ENCODE measurements around the gene ZDHHC11.

ZDHHC11 gene, protein sequence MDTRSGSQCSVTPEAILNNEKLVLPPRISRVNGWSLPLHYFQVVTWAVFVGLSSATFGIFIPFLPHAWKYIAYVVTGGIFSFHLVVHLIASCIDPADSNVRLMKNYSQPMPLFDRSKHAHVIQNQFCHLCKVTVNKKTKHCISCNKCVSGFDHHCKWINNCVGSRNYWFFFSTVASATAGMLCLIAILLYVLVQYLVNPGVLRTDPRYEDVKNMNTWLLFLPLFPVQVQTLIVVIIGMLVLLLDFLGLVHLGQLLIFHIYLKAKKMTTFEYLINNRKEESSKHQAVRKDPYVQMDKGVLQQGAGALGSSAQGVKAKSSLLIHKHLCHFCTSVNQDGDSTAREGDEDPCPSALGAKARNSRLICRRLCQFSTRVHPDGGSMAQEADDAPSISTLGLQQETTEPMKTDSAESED

DNA sequence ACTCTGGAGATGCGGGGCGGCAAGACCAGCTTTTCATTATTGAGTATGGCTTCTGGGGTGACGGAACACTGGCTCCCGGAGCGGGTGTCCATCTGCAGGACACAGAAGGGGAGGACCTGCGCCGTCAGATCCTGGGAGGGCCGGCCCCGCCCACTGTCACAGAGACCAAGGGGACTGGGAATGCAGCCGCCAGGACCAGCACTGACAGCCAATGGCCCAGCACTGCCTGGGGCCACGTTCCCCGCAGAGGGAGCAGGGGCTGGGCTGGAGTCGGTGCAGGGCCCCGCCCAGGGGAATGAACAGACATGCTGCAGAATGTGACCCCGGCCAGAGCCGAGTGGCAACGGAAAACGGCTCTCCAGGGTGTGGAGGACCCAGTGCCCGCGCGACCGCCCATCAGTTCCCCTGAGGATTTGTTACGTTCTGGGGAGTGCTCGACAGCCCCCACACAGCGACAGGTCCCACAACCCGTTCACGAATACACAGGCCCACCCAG is at the start of gene ZDHHC11:
ZDHHC11 (minus strand) TSS at position 476 of the 496 bp plus-strand sequence; CDS start at position 92, 384 bp downstream.
- no peak for FAIRE-seq

DNA sequence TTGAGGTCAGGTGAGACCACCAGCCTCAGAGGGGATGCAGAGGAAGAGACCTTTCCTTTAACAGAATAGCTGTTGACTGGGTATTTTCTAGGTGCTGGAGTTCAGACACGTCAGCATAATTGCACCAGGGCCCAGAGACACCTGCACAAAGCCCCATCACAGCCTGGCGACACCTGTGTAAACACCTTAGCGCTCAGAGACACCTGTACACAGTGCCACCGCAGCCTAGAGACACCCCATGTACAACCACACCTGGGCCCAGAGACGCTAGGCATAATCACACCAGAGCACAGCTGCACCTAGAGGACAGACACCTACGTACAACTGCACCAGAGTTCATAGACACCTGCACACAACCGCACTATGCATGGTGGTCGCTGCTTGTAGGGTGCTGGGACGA is 42.9 kb upstream of the ZDHHC11 start:
- FAIRE-seq: no peak

DNA sequence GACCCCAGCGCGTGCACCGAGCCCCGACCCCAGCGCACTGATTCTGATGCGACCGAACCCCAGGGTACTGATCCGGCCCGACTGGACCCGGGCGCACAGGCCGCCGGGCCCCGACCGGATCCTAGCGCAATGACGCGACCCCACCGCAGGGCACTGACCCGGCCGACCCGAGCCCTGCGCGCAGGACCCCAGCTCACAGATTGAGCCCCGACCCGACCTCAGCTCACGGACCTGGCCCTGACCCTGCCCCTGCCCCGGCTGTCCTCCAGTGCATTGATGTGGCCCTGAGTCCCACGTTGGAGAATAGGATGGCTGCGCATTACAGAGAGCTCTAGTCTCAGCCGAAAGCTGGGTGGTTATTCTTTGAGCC is 42.3 kb upstream of the ZDHHC11 start:
- FAIRE-seq: no peak

DNA sequence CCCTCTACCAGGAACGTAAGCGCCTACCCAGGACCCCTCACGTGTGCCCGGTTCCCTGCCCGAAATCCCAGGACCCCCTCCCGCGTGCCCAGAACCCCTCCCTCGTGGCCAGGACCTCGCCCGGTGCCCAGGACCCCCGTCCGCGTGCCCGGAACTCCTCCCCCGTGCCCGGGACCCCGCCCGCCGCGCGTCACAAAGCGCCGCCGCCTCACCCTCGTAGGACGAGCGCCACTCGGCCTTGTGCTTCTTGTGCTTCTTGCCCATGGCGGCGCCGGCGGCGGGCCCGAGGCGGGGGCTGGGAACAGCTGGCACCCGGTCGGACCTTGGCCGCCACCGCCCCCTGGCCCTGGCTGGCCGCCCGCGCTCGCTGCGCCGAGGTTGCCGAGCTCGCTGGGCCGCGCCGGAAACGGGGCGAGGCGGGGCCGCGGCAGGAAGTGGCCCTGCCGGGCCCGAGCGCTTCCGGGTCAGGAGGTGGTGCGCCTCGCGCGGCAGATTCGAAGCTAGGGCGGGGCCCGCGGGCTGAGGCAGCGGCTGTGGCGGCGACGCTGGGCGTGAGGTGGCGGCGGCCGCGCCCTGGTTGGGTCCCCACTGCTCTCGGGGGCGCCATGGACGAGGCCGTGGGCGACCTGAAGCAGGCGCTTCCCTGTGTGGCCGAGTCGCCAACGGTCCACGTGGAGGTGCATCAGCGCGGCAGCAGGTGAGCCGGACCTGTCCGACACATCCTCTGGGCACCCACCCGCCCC is 41.8 kb upstream of the ZDHHC11 start, which contains the start of the genes BRD9 and TRIP13:
BRD9 (minus strand) TSS at position 408 of the 743 bp plus-strand sequence; CDS start at position 264, 144 bp downstream.
TRIP13 (plus strand) TSS at position 491 of the 743 bp plus-strand sequence; CDS start at position 606, 115 bp downstream.
- no peak for FAIRE-seq

DNA sequence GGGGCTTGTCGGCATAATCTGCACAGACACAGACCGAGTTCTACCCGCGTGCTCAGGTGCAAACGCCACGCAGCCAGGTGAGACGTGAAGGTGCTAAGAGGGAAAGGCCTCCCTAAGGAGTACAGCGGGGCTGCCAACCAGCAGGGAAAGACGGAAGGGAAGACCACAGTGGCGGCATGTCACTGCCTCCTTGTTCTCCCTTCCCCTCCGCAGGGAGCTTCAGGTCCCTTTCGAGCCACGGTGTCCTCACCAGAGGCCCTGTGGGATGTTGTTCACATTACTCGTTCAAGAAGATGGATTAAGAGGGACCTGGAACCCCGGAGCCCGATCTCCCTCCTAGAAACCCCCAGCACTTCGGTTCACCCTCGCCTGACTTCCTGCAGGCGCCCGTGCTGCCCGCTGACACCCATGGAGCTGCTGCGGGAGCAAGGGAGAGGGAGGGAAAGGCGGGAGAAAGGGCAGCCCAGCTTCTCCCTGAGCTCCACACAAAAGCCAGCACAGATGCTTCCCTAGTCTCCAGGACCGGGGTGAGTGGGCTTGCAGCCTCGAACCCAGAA is 41.1 kb upstream of the ZDHHC11 start:
- no peak for FAIRE-seq

DNA sequence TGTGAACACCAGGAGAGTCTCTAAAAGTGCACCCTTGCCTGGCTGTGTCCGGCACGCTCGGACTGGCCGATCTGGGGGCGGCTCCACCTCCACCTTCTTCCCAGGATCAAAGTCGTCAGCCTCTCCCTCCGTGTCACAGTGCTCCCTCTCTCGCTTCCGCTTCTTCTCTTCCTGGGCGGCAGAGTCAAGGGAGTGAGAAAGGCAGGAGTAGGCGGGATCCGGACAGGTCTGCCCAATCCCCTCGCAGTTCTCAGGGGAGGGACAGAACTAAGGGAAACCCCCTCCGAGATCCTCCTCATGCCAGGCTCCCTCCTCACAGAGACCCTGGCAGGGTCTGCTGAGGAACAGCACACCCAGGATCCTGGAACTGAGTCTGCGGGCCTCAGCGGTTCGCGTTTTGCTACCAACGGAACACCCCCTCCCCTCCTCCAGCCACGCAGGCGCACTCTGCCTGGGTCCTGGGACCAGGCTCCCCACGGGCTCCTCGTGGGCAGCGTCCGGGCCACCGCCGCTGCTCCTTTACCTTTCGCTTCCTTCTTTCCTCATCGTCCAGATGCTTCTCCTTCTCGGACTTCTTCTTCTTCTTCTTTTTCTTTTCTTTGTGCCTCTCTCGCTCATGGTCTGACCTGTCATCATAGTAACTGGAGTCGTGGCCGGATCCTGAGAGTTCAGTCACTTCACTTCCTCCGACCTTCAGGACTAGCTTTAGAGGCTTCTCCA is 40.5 kb upstream of the ZDHHC11 start:
- peak; percentile 39 for FAIRE-seq

DNA sequence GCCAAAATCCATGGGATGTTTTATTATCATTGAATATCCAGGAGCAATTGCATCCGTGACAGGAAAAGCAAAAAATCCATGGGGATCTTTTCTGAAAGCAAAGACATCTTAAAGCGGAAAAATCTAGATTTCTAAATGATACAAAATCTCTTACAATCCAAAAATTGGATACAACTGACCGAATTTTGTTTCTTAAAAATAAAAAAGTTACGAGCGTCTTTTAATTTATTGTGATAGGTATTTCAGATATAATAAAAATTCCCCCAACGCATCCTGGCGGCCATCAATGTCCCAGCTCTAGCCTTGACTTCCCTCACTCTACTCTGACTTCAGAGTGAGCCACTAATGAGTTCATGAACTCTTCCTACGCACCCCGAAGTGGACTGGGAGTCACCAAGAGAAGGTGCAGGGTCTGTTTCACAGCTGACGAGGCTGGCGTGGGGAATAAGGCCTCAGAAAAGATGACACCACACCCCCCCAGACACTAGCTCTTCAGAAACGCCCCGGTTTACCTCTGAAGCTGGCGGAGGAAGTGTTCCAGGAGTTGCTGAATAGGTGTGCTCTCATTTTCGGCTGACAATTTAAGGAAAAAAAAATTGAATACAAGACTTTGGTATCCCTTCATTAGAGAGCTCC is 38.4 kb upstream of the ZDHHC11 start:
- no peak for FAIRE-seq

DNA sequence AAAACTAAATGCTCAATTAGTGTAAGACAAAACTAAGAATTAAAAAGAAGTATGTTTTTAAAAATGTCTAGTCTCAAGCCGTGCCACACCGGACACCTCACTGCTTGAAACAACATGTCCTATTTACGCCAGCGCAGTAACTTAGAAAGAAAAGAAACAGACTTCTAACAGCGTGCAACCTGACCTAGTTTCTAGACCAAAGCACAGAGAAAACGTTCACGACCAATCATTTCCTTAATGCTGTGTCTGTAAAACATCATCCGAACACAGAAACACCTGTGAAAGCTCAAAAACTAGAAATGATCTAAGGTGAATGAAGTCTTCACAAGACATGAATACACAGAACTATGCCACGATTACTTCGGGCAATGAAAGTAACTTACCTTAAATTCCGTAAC is 37.9 kb upstream of the ZDHHC11 start:
- no peak for FAIRE-seq

DNA sequence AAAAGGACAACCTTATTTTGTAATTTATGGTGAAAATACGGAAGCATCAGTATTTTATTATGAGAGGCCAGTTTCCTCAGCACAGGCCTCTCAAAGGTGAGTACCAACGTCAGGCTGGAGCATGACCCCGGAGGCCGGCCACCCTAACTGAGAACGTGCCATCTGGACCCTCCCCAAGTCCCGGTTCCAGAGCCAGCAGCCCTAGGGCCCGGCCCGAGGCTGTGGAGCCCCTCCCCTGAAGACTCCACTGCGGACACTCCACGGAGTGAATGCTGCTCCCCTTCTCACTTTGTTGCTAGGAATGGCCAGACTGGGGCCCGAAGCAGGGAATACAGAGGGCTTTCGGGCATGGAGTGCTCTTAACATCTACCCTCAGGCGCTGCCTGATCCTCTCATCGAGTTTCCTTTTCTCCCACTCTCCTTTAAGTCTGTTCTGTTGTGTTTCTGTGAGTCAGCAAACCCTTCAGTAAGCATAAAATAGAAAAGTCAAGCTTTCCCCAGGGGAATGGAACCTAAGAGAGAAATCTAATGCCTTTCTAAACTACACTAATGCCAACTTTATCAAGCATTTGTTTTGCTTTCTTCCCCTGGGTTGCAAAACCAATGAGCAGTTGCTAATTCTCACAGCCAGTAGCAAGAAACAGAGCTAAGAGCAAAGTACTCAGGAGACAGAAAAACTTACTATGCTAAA is 37.3 kb upstream of the ZDHHC11 start:
- no peak for FAIRE-seq

DNA sequence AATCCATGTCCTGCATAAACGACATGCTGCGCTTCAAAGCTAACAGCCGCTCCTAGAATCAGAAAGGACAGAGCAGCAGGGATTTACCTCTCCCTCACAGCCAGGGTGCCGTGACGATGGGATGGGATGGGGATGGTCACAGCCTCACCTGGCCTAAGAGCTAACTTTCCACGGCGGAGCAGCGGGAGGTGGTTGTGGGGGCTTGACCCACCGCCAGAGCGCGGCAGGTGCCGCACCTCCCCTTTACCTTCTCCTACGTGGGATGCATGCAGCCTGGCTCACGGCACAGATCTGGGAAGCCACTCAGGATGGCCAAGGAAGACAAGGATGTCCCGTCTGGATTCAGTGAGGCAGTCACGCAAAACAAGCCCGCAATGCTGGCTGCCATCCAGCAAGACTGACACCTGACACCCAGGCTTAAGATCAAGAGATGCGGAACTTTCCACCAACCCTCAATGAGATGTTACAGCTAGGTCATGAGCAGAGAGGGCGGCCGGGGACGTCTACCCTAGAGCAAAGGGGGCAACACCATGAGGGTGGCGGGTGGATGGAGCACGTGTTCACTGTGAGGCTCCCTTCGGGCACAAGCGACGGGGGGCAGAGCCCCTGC is 36.0 kb upstream of the ZDHHC11 start:
- no peak for FAIRE-seq

DNA sequence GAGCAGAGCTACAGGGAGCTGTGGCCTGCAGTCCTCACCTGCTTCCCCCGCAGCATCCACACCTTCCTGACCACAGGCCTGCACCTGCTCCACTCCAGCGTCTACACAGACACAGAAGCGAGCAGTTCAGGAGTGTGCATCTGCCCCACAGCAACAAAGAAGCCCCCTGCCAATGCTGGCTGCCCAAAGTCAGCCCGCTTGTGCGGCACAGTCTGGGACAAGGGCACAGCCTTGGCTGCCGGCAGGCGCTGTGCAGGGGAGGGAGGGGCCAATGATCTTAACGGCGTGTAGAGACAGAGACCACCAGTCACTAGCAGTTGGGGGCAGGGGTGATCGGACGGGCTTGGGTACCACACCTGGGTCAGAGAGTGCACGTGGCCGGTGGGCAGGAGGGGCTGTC is 35.2 kb upstream of the ZDHHC11 start:
- no peak for FAIRE-seq

DNA sequence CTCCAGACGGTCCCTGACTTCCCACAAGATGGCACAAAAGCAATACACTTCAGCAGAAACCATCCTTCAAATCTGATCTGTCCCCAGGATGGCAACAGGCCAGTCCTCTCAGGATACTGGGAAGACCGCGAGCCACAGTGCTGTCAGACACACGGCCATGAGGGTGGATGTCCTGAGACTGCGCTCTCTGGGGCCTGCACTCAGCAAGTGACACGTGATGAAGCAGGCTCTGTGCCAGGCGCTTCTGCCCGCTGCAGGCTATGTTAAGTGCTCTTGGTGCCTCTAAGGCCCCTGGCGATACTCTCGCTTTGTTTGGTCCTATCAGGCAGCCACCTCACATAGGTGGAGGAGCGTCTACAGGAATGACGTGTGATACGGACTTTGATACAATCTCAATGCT is 34.7 kb upstream of the ZDHHC11 start:
- FAIRE-seq: no peak

DNA sequence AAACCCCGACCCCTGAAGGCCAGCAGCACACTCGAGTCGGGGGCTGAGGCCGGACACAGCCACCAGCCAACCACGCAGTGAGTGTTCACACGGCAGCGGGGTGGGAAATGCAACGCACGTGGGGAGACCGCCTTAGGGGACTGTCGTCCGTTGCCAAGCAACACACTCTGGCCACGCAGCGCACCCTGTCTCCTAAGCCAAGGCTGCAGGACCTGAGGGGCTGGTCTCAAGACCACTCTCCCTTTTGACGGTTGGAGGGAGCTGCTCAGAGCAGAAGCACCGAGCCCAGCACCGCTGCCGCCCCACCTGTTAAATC is 34.3 kb upstream of the ZDHHC11 start:
- FAIRE-seq: no peak

DNA sequence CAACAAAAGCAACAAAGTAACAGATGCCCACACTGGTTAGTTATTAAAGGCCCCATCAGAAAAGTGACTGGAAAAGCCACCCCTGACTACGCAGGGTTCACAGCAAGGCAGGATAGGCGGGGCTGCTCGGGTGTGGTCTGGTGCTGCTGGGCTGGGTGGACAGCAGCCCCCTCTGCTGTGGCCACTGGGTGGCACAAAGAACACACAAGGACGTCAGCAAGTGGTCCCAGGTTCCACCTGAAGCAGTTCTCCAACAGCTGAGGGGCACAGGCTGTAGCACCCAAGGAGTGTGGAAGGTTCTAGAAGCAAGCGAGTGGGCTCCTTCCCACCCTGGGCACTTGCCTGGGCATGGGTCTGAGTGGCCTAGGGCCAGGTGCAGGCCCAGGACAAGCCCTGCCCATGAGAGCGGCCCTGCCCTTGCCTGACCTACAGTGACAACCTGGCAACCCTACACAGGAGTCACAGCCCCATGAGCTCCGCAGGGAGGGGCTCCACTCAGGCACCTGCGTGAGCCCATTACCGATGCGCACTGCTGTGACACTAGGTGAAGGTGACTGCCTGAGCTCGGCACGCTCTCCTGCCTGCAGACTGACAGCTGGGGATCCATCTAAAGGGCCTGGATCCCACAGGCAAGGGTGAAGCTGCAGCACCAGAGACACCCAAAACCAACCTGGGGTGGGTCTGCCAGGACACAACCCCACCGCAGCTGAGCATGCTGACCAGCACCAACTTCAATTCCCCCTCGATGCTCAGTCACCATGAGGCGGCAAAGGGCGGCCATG is 33.8 kb upstream of the ZDHHC11 start:
- FAIRE-seq: no peak

DNA sequence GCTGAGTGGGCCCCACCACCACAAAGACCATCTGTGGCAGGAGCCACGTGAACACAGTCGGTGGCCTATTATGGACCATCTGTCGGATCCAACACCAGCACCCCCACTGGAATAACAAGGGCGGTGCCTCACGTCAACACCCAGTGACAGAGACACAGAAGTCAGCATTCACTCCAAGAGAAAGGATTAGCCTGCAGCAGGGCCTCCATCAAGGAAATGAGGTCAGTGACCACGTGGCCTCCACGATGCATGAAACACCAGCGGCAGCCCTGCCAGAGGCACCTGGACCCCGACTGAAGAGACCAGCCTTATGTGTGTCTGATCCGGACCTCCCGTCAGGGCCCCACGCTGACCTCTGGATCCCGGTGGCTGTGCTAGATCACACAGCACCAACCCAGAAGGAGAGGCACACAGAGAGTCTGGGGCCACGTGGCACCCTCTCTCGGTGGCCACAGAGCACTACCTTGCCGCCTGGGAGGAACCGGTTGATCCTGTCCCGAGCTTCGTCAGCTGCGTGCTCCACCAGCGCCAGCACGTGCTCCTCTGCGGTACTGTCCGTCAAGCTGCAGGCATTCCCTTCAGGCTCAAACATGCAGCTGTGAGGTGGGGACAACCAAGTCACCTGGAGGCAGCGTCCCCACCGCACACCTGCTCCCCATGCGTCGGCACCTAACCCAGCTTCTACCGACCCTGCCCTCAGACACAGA is 32.8 kb upstream of the ZDHHC11 start:
- FAIRE-seq: no peak

DNA sequence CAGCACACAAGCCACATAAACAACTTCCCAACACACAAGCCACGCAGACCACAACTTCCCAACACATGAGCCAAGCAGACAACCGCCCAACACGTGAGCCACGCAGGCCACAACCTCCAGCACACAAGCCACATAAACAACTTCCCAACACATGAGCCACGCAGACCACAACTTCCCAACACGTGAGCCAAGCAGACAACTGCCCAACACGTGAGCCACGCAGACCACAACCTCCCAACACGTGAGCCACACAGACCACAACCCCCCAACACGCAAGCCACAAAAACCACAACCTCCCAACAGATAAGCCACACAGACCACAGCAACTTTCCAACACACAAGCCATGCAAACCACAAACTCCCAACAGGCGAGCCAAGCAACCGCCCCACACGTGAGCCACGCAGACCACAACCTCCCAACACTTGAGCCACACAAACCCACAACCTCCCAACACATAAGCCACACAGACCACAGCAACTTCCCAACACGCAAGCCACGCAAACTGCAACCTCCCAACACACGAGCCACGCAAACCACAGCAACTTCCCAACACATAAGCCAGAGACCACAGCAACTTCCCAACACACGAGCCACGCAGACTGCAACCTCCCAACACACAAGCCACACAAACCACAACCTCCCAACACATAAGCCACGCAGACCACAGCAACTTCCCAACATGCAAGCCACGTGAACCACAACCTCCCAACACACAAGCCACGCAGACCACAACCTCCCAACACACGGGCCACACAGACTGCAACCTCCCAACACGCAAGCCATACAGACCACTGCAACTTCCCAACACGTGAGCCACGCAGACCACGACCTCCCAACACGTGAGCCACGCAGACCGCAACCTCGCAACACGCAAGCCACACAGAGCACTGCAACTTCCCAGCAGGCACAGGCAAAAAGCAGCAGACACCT is 31.7 kb upstream of the ZDHHC11 start:
- FAIRE-seq: no peak

DNA sequence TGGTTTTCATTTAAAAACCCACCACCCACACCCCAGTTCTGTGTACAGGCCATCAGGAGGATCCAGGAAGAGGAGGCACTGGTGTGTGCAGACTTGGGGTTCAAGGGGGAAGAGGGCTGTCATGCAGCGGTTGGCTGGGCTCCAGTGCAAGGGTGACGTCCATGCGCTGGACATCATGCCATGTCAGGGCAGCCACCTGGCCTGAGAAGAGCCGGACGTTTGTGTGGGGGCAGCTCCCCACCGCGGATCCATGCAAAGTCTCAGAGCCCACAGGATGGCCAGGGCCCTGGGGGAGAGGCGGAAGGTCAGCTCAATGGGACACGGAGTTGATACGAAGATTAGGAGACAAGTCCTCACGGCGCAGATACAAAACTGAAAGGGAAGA is 30.8 kb upstream of the ZDHHC11 start:
- no peak for FAIRE-seq

DNA sequence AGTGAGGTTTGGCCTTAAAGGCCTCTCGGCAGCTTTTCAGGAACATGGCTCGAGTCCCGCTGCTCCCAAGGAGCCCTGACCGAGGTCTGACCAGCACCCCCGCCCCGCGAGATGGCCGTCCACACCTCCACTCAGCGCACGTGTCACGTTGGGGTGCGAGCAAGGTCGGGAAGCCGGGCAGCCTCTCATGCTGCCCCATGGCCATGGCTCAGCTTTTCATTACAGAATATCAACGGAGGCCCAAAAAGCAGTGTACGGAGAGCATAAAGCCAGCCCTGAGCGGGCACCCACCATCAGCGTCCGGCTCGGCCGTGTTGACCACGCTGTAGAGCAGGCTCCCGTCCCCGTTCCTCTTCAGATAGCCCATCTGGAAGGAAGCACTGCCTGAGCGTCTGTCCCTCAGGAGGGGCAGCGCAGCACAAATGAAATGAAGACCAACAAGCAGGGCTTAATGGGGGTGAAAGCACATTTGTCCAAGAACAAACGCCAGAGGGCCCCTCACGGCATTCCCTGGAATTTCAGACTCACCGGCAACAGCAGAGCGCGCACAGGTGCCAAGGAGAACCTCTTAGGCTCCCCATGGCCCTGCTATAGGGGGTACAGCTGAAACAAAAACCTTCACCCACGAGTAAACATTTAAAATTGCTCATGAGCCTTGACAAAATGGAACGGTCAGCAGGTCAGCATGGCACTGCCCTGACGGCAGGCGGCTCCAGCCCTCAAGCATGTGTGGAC is 30.2 kb upstream of the ZDHHC11 start:
- FAIRE-seq: no peak
